GM18861 (cell line): ENCODE measurements around the gene GRIN2C.
"Not testable (repeated sequence)": the region's sequence is repeated elsewhere in the genome, so short reads cannot be mapped to it uniquely, and the experiment has no call there.

Experiments used
- ATAC-seq: cut with Tn5 transposase; IDR thresholded peaks from one replicate; pipeline ENCODE4 v1.9.1; 2021; ENCODE audit not compliant: unreplicated experiment

Gene GRIN2C

DNA sequence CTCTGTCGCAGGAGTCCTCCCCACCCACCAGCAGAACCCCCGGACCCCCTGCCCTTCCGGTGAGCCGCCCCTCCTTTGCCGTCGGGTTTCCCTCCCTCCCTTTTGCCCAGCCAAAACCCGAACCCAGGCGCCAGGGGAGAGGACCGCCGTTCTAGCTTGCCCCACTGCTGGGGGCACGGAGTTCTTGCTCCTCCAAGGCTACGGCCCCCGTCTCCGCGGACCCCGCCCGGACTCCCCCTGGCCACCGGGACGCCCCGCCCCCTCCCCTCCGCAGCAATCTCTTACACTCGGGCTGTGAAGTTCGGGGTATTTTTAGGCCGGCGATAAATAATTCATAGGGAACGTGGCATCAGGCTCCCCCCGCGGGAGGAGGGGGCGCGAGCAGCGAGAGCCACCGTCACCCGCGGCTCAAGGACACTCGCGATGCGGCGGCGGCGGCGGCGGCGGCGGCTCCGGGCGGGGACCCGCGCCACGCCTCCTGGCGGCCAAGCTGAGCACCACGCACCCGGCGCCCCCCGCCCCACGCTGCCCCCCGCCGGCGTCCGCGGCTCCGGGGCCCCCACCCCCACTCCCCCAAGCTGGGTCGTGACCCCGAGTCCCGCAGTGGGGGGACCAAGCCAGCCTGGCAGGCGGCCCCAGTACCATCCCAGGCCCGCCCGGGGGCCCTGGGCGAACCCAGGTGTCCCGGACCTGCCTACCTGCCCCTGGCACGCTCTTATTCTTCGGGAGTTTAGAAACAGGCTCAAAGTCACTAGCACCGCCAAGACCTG, at the start of gene GRIN2C:
Gene GRIN2C (minus strand): TSS at position 427 of the 770 bp plus-strand sequence. CDS start 4,793 bp downstream, outside the sequence.
- ATAC-seq: no peak

DNA sequence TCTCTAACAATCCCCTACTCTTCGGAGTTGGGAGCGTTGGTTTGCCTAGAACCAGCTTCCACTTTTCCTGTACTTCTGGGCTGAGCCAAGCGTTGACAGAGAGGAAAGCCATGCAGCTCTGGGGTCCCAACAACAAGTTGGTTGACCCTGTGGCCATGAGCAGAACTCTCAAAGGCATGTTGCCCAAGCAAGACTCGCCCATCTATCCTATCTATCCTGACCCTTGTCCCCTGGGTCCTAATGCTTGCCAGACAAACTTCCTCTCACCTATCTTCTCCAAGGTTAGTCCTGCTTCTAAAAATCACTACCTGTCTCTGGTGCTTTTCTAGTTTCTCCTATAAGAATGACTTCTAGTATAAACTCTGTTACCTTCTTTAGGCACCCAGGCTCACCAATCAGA, 49.4 kb upstream of the GRIN2C start:
- ATAC-seq: not testable (repeated sequence)

DNA sequence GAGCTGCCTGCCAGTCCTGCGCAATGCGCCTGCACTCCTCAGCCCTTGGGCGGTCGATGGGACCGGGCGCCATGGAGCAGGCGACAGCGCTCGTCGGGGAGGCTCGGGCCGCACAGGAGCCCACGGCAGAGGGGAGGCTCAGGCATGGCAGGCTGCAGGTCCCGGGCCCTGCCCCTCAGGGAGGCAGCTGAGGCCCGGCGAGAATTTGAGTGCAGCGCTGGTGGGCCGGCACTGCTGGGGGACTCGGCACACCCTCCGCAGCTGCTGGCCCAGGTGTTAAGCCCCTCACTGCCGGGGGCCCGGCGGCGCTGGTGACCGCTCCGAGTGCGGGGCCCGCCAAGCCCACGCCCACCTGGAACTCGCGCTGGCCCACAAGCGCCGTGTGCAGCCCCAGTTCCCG, 47.3 kb upstream of the GRIN2C start:
- ATAC-seq: no peak

DNA sequence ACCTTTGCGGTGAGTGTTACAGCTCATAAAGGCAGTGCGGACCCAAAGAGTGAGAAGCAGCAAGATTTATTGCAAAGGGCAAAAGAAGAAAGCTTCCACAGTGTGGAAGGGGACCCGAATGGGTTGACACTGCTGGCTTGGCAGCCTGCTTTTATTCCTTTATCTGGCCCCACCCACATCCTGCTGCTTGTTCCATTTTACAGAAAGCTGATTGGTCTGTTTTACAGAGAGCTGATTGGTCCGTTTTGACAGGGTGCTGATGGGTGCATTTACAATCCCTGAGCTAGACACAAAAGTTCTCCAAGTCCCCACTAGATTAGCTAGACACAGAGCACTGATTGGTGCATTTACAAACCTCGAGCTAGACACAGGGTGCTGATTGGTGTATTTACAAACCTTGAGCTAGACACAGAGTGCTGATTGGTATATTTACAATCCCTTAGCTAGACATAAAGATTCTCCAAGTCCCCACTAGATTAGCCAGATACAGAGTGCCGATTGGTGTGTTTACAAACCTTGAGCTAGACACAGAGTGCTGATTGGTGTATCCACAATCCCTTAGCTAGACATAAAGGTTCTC, 46.6 kb upstream of the GRIN2C start:
- ATAC-seq: not testable (repeated sequence)

DNA sequence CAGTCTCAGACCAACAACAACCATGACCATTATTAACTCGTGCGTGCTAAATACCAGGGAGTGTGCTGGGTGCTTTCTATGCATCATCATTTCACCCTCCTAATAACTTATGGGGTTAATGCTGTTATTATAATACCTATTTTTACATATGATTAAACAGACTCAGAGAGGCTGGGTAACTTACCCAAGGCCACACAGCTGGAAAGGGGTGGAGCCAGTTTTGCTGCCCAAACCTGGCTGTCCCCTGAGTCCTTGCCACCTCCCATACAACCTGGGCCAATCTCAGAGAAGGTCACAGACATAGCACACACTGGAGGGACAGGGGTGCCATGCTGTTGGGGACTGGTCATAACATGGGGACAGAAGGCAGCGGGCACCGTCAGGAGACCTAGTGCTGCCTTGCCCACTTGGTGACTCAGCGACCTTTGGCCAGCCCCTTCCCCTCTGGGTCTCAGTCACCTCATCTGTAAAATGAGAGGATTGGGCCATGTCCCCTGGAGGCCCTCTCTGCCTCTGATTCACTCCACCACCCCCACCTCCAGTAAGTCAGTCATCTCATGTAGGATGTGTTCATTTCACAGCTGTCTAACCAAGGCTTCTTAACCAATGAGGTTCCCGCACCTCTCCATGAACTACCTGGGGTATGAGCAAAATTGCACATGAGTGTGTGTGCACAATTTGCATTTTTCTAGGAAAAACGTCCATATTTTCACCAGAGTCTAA, 45.2 kb upstream of the GRIN2C start:
- no peak for ATAC-seq

DNA sequence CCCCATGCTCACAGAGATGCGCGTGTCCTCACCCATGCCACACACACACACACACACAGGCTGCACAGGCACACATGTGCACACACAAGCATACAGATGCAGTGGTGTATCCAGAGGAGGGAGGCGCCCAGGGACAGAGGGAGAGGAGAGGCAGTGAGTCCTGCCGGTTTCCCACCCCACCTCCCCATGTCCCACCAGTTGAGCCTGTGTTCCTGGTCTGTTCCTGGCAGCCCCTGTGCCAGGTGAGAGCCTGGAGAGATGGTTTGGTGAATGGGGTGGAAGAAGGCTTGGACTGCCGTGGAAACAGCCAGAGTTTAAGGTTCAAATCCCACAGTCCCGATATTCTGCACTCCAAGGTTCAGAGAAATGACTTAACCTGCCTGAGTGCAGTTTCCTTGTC, 44.0 kb upstream of the GRIN2C start:
- no peak for ATAC-seq

DNA sequence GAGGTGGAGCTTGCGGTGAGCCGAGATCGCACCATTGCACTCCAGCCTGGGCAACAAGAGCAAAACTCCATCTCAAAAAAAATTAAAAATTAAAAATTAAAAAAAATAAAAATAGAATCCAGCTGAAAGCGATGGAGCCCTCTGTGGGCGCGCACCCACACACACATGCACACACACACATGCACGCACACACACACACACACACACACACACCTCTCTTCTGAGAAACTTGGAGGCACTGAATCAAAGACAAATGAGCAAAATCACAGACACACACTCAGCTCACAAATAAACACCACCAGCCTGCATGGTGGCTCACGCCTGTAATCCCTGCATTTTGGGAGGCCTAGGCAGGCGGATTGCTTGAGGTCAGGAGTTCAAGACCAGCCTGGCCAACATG, 43.3 kb upstream of the GRIN2C start:
- ATAC-seq: no peak

DNA sequence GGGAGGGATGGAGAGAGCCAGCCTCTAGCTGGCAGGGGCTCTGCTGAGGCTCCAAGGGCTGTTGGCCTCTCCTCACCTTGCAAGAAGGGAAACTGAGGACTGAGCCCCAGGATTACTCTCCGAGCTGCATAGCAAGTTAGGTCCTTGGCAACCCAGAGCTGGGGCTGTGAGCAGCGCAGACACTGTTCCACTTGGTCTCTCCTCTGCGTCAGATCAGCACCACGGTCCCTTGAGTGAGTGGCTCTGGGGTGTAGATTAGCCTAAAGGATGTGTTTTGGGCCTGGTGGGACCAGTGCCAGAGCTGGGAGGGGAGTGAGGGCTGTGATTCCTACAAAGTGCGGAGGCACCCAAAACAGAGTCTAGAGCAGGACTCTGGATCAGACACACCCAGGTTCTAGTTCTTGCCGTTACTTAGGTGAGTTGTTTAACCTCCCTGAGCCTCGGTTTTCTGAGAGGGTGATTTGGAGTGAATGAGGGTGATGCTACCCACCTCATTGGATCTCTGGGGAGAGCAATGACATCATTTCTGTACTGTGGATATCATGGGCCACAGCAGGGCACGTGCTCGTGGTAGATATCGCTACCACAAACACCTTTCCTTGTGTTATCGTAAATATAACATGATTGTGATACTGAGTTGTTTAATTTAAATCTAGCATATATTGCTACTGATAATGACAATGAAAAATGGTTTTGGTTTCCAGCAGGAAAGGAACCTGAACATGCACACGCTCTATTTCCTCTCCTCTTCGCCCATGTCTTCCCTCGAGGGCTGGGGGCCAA, 41.9 kb upstream of the GRIN2C start:
- no peak for ATAC-seq

DNA sequence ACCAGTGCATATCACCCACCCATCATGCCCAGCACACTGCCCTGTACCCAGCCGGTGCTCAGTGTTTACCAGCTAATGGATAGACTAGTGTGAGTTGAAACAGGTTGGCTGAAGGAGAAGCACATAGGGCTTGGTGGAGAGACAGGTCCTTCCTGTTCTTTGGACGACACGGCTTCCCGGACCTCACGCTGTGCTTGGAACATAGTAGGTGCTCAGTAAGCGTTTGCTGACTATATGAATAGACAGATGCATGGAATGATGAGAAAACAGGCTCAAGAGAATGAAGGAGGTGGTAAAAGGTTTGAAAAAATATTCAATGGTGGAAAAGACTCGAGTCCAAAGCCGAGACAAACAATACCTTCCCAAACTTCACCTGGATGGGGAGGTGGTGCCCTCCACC, 40.5 kb upstream of the GRIN2C start:
- ATAC-seq: no peak

DNA sequence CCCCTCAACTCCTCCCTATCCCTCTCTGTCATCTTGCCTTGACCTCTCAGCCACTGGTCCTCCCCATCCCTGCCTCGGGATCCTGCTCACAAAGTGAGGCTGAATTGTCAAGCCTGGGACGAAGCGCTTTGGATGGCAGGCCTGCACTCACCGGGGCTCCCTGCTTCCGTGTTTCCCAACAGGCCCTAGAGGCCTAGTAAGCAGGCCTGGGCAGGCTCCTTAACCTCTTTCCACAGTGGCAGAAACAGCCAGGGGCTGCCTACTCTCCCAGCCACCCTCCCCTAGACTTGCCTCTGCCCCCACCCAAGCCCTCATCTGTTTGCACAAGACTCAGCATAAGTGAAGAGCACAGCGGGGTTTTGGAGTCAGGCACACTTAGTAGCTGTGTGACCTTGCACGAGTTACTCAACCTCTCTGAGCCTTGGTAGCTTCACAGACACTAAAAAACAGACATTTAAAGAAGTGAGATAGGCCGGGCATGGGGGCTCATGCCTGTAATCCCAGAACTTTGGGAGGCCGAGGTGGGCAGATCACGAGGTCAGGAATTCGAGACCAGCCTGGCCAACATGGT, 38.8 kb upstream of the GRIN2C start:
- no peak for ATAC-seq

DNA sequence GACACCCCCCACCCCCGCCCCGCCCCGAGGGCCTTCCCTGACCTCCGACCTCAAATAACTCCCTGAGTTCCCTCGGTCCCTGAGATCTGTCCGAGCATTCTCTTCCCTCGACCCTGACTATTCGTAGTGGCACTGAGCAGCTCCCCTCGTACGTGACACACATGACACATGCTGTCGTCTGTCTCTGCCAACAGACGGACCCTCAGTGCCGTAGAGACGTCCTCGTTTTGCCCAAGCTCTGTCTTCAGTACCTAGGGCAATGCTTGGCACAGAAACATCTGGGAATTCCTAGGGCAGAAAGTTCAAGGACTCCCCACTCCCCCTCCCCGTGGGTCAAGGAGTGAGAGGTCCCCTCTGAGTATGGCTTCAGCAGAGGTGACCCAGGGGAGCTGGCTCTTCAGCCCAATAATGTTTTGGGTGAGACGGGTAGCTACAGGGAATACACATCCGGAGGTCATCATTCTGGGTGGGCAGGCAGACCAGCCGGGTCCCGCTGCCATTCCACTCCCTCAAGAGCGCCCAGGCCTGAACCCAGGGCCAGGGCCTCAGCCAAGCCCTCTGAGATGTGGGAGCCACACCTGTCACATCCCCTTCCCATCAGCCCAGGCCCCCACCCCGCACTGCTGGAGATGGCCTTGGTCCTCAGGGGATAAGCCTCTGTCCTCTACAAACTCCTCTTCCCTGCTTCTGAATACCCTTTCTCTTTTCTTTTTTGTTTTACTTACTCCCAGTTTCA, 34.4 kb upstream of the GRIN2C start:
- ATAC-seq: no peak

DNA sequence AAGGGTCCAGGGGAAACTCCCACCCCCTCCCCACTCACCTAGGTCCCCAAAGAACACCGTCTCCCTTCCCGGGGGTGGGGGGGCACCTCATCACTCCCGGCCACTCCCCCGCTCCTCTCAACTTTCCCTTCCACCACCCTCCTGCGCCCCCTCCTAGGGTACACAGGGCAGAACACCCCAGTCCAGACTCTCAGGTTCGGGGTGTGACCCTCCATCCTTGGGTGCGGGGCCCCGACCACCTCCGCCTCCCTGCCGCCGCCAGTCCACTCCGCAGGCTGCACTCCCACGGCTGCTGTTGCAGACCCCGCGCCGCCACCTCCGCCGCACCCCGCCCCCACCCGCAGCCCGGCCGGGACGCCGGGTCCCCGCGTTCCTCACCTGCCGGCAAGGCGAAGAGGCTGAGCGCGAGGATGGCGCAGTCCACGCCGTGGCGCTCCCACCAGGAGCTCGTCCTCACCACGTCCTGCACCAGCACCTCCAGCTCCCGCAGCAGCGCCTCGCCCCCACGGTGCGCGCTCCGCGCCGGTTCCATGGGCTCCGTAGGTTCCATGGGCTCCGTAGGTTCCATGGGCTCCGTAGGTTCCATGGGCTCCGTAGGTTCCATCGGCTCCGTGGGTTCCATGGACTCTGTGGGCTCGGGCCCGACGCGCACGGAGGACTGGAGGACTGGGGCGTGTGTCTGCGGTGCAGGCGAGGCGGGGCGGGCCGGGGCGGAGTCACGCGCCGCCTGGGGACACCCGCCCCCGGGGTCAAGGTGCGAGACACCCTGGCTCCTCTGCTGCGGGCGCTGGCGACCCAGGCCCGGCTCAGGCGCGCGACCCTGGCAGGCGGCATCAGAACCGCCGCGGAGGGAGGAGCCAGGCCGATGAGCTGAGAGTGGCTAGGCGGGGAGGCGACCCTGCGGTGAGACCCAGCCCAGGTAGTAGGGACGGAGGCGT, 33.6 kb upstream of the GRIN2C start, which contains the start of gene FADS6:
Gene FADS6 (minus strand): TSS at position 660 of the 938 bp plus-strand sequence. CDS start 38 bp downstream, at position 622.
- ATAC-seq: no peak

DNA sequence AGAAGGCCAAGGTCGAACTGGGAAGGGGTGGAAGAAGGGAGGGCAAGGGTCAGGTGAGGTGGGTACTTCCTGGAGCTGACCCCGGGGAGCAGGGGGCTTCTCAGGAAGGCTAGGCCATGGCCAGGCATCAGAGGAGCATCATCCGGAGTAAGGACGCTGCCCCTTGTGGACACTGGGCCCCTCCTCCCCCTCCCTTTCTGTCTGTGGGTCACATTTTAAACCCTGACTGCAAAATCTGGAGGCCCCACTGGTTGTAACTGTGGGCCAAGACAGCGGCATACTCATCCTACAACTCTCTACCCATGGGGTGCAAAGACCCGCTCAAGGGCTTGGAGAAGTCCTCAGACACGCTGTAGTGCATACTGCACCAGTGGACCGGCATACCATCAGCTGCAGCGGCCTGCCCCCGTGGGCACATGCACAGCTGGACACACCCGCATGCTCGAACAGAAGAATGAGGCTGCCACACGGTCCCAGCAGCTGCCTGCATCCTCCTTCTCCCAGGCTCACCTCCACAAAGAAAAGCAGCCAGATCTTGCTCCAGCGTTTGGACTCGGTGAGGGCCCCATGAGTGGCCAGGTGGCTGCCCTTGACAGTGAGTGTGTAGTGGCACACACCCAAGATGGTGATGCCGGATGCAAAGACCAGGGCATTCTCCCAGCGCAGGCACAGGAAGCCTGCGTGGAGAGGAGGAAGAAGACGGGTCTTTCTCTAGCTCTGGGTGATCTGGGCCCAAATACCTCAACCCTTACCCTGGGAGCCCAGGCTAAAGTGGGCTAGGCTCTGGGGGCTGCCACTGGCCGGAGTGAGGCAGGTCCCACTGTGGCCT, 32.5 kb upstream of the GRIN2C start:
- ATAC-seq: no peak

DNA sequence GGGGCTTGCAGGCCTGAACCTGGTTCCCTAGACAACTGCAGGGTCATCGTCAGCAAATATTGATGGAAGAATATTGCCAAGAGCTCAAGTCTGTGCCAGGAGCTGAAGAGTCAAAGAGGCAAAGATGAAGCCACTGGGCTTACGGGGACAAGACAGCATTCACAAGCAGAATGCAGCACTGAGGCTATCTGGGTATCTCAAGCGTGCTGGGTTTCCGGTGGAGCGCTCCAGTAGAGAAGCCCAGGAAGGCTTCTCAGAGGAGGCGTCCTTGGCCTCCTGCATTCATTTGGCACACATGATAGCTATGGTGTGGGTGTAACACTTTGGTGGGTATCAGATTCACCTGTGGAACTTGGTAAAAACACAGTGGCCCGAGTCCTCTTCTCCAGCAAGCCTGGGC, 30.9 kb upstream of the GRIN2C start:
- no peak for ATAC-seq

DNA sequence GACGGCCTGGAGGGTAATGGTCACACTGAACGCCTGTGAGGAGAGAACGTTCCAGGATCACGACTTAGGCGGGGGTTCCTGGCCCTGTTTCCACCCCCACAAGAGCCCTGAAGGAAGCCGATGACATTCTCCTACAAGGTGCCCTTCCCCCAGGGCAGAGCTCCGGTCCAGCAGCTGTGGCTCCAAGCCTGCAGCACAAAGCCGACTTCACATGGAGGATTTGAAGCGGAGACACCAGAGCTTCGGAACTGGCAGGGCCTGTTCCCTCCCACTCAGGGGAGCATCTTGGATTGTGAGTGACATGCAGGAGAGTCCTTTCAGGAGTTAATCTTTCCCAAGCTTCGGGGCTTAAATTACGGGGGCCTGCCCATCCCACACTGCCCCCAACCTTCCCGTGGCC, 28.8 kb upstream of the GRIN2C start:
- no peak for ATAC-seq

DNA sequence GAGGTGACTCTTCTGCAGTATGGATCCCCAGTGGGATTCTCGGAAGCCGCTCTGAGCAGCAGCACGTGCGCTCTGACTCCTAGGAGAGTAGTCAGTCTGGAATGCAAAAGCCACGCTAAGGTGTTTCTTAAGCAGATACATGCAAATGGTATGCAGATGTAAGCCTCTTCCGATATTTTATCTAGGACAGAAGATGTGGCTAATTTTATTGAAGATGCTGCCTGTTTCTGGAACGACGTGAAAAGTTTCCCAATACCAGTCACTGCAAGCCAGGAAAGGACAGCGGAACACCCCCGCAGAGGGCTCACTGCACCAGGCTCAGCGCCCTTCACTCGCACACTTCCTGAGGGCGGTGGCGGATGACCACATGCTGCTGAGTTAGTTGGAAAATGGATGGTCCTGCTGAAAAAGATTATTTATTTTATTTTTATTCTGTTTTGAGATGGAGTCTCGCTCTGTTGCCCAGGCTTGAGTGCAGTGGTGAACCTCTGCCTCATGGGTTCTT, 23.6 kb upstream of the GRIN2C start:
- ATAC-seq: no peak

DNA sequence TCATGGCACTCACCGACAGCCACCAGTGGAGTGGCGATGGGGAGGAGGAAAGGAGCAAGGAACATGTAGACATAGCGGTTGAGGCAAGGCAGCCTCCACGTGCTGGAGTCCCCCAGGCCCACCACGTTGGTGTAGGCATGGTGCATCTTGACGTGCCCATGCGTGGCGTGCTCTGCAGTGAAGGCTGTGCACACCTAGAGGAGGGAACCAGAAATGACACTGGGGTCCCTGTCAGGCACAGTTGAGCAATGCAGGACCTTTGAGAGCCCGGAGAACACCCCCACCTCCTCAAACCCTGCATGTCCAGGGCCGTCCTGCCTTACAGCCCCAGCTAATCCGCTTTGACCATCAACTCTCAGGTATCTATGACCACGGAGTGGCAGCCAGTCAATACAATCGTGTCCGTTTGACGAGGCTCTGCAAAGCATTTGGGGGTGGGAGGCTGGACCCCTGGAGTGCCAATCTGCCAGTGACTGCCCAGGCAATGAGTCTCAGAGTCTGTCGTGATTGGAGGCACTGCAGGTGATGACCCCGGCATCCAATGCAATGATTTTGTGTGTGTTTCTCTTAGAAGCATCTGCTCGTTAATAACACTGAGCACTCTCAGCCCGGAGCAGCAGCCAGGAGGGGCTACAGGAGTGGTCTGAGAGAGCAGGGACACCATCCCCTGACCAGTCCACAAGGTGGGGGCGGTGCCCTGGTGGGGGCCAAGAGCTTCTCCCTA, 23.0 kb upstream of the GRIN2C start:
- ATAC-seq: no peak
